ENCODE data around the gene TP73. TPM values are rescaled to one million over a fixed set of nuclear protein-coding genes. Genes with fewer than 3 reads are reported as not detected.

Gene TP73
- total RNA-seq, 1 experiment from 2014 or later, result 2.6 TPM

DNA sequence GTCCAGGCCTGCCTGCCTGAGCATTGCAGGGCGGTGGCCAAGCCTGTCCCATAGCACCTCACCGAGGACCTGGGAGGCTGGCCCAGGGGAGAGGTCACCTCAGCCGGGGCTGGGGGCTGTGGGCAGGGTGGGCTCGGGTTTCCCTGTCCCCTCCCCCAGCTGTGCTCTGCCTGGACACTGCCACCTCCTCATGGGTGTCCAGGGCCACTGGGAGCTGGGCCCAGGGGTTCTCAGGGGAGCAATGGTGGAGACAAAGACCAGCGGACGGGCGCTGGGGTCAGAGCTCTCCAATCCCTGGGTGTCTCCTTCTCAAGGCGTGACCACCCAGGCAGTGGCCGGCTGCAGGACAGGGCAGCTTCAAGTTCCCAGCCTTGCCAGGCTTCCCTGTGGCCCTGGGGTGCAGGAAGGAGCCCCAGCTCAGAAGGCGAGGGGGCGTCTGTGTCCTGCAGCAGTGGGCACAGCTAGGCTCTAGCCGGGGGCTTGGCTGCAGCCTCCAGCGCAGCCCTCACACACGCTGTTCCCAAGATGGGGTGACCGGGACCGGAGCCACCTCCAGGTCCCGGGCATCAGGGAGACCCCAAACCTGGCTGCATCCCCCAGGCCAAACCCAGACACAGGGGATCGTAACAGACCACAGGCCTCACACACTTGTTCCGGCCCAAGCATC is 29.0 kb downstream of the TP73 start:
- no peak for DNase-seq
- Histone ChIP-seq H3K27me3 (ENCODE audit: low read length) (no peaks in the 10 kb centered on the region), H3K9ac (ENCODE audit: low read length) (no peak overlapping the region), H3K36me3 (ENCODE audit: low read depth, low read length) (no peaks in the 10 kb centered on the region), H3K4me1 (ENCODE audit: insufficient read depth, low read length) (no peaks in the 10 kb centered on the region), H3K4me2 (ENCODE audit: low read length) (no peak overlapping the region), H3K27ac (ENCODE audit: low read length) (no peak overlapping the region), H3K79me2 (ENCODE audit: low read length) (no peaks in the 10 kb centered on the region), H2AFZ (ENCODE audit: low read length) (no peak overlapping the region), H4K20me1 (ENCODE audit: low read length) (no peaks in the 10 kb centered on the region), H3K9me2 (replicated peaks; ENCODE audit: low read length) (no peaks in the 10 kb centered on the region), H3F3A (ENCODE audit: low read length, unreplicated experiment) (no peaks in the 10 kb centered on the region), H3K9me3 (ENCODE audit: low read length) (no peaks in the 10 kb centered on the region), H3K4me3 (ENCODE audit: low read length) (no peak overlapping the region)
- ATAC-seq, result no peak
- ChIA-PET CTCF (no interaction called here), POLR2A (ENCODE audit: unreplicated experiment) (no interaction called here)
- BruUV-seq (replicated peaks), result no TSS peak
- TF ChIP-seq CTCF (conservative IDR thresholded peaks at IDR 0.05; ENCODE audit: low read depth, low read length), result no peak
- no peak for TF ChIP-seq EZH2phosphoT487 (IDR thresholded peaks at IDR 0.05; ENCODE audit: borderline replicate concordance, low read length)
- TF ChIP-seq EZH2 (IDR thresholded peaks at IDR 0.05; ENCODE audit: low read length, unreplicated experiment), result no peak
- intact Hi-C loops (cut with micrococcal nuclease), result no loop called here

GRCh38 chr1:3681898-3682806 is 29.8 kb downstream of the TP73 start:
- H3K4me1 ChIP-seq (ENCODE audit: insufficient read depth, low read length), result no peaks in the 10 kb centered on the region
- no peaks in the 10 kb centered on the region for H3K9me2 ChIP-seq (replicated peaks; ENCODE audit: low read length)
- TF ChIP-seq CTCF (conservative IDR thresholded peaks at IDR 0.05; ENCODE audit: low read depth, low read length) (no peak), EZH2phosphoT487 (IDR thresholded peaks at IDR 0.05; ENCODE audit: borderline replicate concordance, low read length) (no peak), EZH2 (IDR thresholded peaks at IDR 0.05; ENCODE audit: low read length, unreplicated experiment) (no peak)
- no peaks in the 10 kb centered on the region for H3F3A ChIP-seq (ENCODE audit: low read length, unreplicated experiment)
- H4K20me1 ChIP-seq (ENCODE audit: low read length), result no peaks in the 10 kb centered on the region
- no peak overlapping the region for H3K4me3 ChIP-seq (ENCODE audit: low read length)
- no peaks in the 10 kb centered on the region for H3K27me3 ChIP-seq (ENCODE audit: low read length)
- no peak overlapping the region for H3K4me2 ChIP-seq (ENCODE audit: low read length)
- no peak overlapping the region for H3K27ac ChIP-seq (ENCODE audit: low read length)
- H3K9me3 ChIP-seq (ENCODE audit: low read length), result no peaks in the 10 kb centered on the region
- no peaks in the 10 kb centered on the region for H3K79me2 ChIP-seq (ENCODE audit: low read length)
- no peak overlapping the region for H3K9ac ChIP-seq (ENCODE audit: low read length)
- ChIA-PET POLR2A (ENCODE audit: unreplicated experiment) (interaction anchor here (0.7 kb wide), 1 partner anchor 1200 kb away, joined by 3 read pairs; no protein-coding TSS in a partner anchor), CTCF (no interaction called here)
- DNase-seq, result no peak
- intact Hi-C loops (cut with micrococcal nuclease), result no loop called here
- no peaks in the 10 kb centered on the region for H3K36me3 ChIP-seq (ENCODE audit: low read depth, low read length)
- ATAC-seq, result no peak
- H2AFZ ChIP-seq (ENCODE audit: low read length), result no peak overlapping the region
- BruUV-seq (replicated peaks), result no TSS peak

Measured in PC-3 (cell line).